IMR-90 (cell line): Measurements from ENCODE around the gene FBN1.

ENCODE experiments used
- BHLHE40 ChIP-seq: fragments of 150-350 bp; IDR thresholded peaks from 2 replicates; pipeline ENCODE4 v1.6.1; 2016; ENCODE audit warnings: mild to moderate bottlenecking, low read depth, low read length
- FOS ChIP-seq: fragments of 150-350 bp; IDR thresholded peaks from 2 replicates; pipeline ENCODE4 v1.6.1; 2016; ENCODE audit warnings: low read depth, low read length
- NFE2L2 ChIP-seq: fragments of 150-350 bp; IDR thresholded peaks from 2 replicates; pipeline ENCODE4 v1.6.1; 2016; ENCODE audit warnings: low read depth, mild to moderate bottlenecking, low read length
- POLR2A ChIP-seq: IDR thresholded peaks from 2 replicates; pipeline ENCODE4 v1.6.1; 2012; ENCODE audit warnings: mild to moderate bottlenecking, low read depth, low read length
- RAD21 ChIP-seq: IDR thresholded peaks from 2 replicates; pipeline ENCODE4 v1.6.1; 2012; ENCODE audit warnings: low read length, improper control_type of control experiment
- RFX5 ChIP-seq: IDR thresholded peaks from 2 replicates; pipeline ENCODE4 v1.8.0; 2012; ENCODE audit warnings: low read depth, mild to moderate bottlenecking, low read length, moderate library complexity
- SMC3 ChIP-seq: fragments of 150-350 bp; IDR thresholded peaks from 2 replicates; pipeline ENCODE4 v1.6.1; 2016; ENCODE audit warnings: low read depth, mild to moderate bottlenecking, antibody characterized with exemption, low read length, moderate library complexity
- TF ChIP-seq, protein P1 (sequence below): conservative IDR thresholded peaks from 2 replicates; pipeline ENCODE4 v1.5.1; 2012; ENCODE audit warnings: mild to moderate bottlenecking, low read depth, low read length, improper control_type of control experiment
- TF ChIP-seq, protein P2 (sequence below): fragments of 150-350 bp; IDR thresholded peaks from 2 replicates; pipeline ENCODE4 v1.6.1; 2016; ENCODE audit warnings: low read depth, mild to moderate bottlenecking, low read length, moderate library complexity, borderline replicate concordance

DNA sequence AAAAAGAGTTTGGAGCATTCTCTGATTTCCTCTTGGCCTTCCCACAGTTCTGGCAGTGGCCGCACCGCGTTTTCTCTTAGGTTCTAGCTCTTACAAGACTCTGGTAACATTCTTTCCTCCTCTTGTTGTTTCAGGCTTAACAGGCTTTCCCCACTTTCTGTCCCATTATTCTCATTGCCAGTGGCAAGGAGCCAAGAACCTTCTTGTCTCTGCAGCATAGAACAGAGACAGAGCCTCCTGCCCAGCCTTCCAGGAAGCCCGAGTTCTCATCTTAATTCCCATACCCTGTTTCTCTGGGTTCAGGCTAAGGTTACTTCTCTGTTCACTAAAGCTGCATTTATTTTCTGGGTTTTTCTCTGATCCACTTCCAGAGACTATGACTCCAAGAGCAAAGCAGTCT lies 253.2 kb downstream of the FBN1 start:
- TF ChIP-seq, protein P1, sequence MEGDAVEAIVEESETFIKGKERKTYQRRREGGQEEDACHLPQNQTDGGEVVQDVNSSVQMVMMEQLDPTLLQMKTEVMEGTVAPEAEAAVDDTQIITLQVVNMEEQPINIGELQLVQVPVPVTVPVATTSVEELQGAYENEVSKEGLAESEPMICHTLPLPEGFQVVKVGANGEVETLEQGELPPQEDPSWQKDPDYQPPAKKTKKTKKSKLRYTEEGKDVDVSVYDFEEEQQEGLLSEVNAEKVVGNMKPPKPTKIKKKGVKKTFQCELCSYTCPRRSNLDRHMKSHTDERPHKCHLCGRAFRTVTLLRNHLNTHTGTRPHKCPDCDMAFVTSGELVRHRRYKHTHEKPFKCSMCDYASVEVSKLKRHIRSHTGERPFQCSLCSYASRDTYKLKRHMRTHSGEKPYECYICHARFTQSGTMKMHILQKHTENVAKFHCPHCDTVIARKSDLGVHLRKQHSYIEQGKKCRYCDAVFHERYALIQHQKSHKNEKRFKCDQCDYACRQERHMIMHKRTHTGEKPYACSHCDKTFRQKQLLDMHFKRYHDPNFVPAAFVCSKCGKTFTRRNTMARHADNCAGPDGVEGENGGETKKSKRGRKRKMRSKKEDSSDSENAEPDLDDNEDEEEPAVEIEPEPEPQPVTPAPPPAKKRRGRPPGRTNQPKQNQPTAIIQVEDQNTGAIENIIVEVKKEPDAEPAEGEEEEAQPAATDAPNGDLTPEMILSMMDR, result no peak
- TF ChIP-seq BHLHE40, result no peak
- TF ChIP-seq, protein P2, sequence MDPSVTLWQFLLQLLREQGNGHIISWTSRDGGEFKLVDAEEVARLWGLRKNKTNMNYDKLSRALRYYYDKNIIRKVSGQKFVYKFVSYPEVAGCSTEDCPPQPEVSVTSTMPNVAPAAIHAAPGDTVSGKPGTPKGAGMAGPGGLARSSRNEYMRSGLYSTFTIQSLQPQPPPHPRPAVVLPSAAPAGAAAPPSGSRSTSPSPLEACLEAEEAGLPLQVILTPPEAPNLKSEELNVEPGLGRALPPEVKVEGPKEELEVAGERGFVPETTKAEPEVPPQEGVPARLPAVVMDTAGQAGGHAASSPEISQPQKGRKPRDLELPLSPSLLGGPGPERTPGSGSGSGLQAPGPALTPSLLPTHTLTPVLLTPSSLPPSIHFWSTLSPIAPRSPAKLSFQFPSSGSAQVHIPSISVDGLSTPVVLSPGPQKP, result no peak
- no peak for TF ChIP-seq SMC3
- no peak for TF ChIP-seq FOS
- TF ChIP-seq NFE2L2, result no peak
- TF ChIP-seq POLR2A, result no peak
- TF ChIP-seq RAD21, result no peak
- TF ChIP-seq RFX5, result no peak
